ENCODE measurements around the gene CDH26.
A peak's percentile ranks its signal among the peaks of the same experiment; 100 is the strongest.

The CDH26 gene

GRCh38 chr20:59985864-59986263, 27.6 kb downstream of the CDH26 start:
- DNase-seq, result no peak

GRCh38 chr20:59987135-59987534, 28.9 kb downstream of the CDH26 start:
- DNase-seq, result no peak

- DNase-seq, result no peak
Observed at GRCh38 chr20:59988141-59988540, 29.9 kb downstream of the CDH26 start.

- no peak for DNase-seq
Observed at GRCh38 chr20:59992526-59993084, 34.4 kb downstream of the CDH26 start.

- DNase-seq, result no peak
Observed at GRCh38 chr20:59993736-59994430, 35.7 kb downstream of the CDH26 start.

GRCh38 chr20:59994697-59995122, 36.5 kb downstream of the CDH26 start:
- no peak for DNase-seq

- no peak for DNase-seq
Observed at GRCh38 chr20:59996108-59996507, 37.9 kb downstream of the CDH26 start.

GRCh38 chr20:59997896-59998295, 39.7 kb downstream of the CDH26 start:
- DNase-seq, result peak; percentile 35

GRCh38 chr20:59999502-59999901, 41.3 kb downstream of the CDH26 start:
- DNase-seq, result peak; percentile 17

- no peak for DNase-seq
Observed at GRCh38 chr20:60000271-60001042, 42.2 kb downstream of the CDH26 start.

- peak; percentile 53 for DNase-seq
Observed at GRCh38 chr20:60001108-60001507, 42.9 kb downstream of the CDH26 start.

GRCh38 chr20:60003776-60004175, 45.6 kb downstream of the CDH26 start:
- no peak for DNase-seq

GRCh38 chr20:60006261-60006660, 48.0 kb downstream of the CDH26 start:
- DNase-seq, result no peak

GRCh38 chr20:60007464-60007863, 49.2 kb downstream of the CDH26 start:
- no peak for DNase-seq

- DNase-seq, result no peak
Observed at GRCh38 chr20:60008130-60008808, 50.0 kb downstream of the CDH26 start.

GRCh38 chr20:60009318-60009717, 51.1 kb downstream of the CDH26 start:
- no peak for DNase-seq

GRCh38 chr20:60009826-60010616, 51.8 kb downstream of the CDH26 start:
- no peak for DNase-seq

GRCh38 chr20:60010689-60011458, 52.7 kb downstream of the CDH26 start:
- DNase-seq, result no peak

- DNase-seq, result peak; percentile 28
Observed at GRCh38 chr20:60011512-60012507, 53.6 kb downstream of the CDH26 start.
